Mononuclear cell (primary cell): Measurements from ENCODE around the gene ALG1. TPM values are rescaled to one million over a fixed set of nuclear protein-coding genes. Genes with fewer than 3 reads are reported as not detected.
"Not testable (repeated sequence)": the region's sequence is repeated elsewhere in the genome, so short reads cannot be mapped to it uniquely, and the experiment has no call there.

Experiments
- H3K27me3 ChIP-seq: 2 replicates; pipeline ENCODE4 v1.6.0; 2011; ENCODE audit warnings: low read length, control low read depth; ENCODE audit not compliant: insufficient read depth
- H3K4me1 ChIP-seq: 2 replicates; pipeline ENCODE4 v1.5.1; 2011; ENCODE audit warnings: mild to moderate bottlenecking, low read length, control low read depth; ENCODE audit not compliant: insufficient read depth
- H3K4me3 ChIP-seq: 2 replicates; pipeline ENCODE4 v1.5.1; 2011; ENCODE audit warnings: mild to moderate bottlenecking, low read length, moderate library complexity
- H3K9me3 ChIP-seq: 2 replicates; pipeline ENCODE4 v1.5.1; 2011; ENCODE audit warnings: low read depth, mild to moderate bottlenecking, control low read depth, low read length
- total RNA-seq: library from RNA; depleted of rRNA; stranded (reverse); fragments of >200 nt; gene quantifications from one replicate; pipeline ENCODE4 v1.2.3, GENCODE V29; 2012

The ALG1 gene
- total RNA-seq, 1 donor, result 5.0 TPM

- H3K9me3 ChIP-seq, result no peaks in the 10 kb centered on the region
- H3K4me3 ChIP-seq, result no peak overlapping the region
- no peaks in the 10 kb centered on the region for H3K27me3 ChIP-seq
- no peaks in the 10 kb centered on the region for H3K4me1 ChIP-seq
These were observed 7.0 kb downstream of the ALG1 start for GRCh38 chr16:5078626-5079025.

GRCh38 chr16:5080461-5080860 is 8.8 kb downstream of the ALG1 start:
- not testable (repeated sequence) for H3K4me3 ChIP-seq, H3K9me3 ChIP-seq

GRCh38 chr16:5080996-5081395 is 9.4 kb downstream of the ALG1 start:
- H3K4me3 ChIP-seq, H3K9me3 ChIP-seq, H3K27me3 ChIP-seq, H3K4me1 ChIP-seq: not testable (repeated sequence)

More at GRCh38 chr16:5080461-5080860, 8.8 kb downstream of the ALG1 start:
- not testable (repeated sequence) for H3K27me3 ChIP-seq, H3K4me1 ChIP-seq

GRCh38 chr16:5083646-5084045 is 12.0 kb downstream of the ALG1 start:
- not testable (repeated sequence) for H3K4me3 ChIP-seq, H3K4me1 ChIP-seq, H3K9me3 ChIP-seq, H3K27me3 ChIP-seq

GRCh38 chr16:5084099-5084731 is 12.6 kb downstream of the ALG1 start:
- H3K27me3 ChIP-seq, H3K4me1 ChIP-seq, H3K9me3 ChIP-seq, H3K4me3 ChIP-seq: not testable (repeated sequence)

- H3K4me3 ChIP-seq, H3K4me1 ChIP-seq, H3K9me3 ChIP-seq, H3K27me3 ChIP-seq: not testable (repeated sequence)
These were observed 13.2 kb downstream of the ALG1 start for GRCh38 chr16:5084802-5085201.

GRCh38 chr16:5085716-5086115 is 14.1 kb downstream of the ALG1 start:
- not testable (repeated sequence) for H3K4me3 ChIP-seq, H3K4me1 ChIP-seq, H3K27me3 ChIP-seq, H3K9me3 ChIP-seq

- not testable (repeated sequence) for H3K27me3 ChIP-seq, H3K4me1 ChIP-seq, H3K4me3 ChIP-seq, H3K9me3 ChIP-seq
These were observed 16.6 kb downstream of the ALG1 start for GRCh38 chr16:5088086-5088790.

GRCh38 chr16:5088936-5089335 is 17.3 kb downstream of the ALG1 start:
- not testable (repeated sequence) for H3K4me1 ChIP-seq, H3K27me3 ChIP-seq, H3K4me3 ChIP-seq, H3K9me3 ChIP-seq

- not testable (repeated sequence) for H3K4me3 ChIP-seq
These were observed 18.4 kb downstream of the ALG1 start for GRCh38 chr16:5089911-5090555.

GRCh38 chr16:5090592-5090991 is 18.9 kb downstream of the ALG1 start:
- not testable (repeated sequence) for H3K4me3 ChIP-seq, H3K4me1 ChIP-seq, H3K9me3 ChIP-seq, H3K27me3 ChIP-seq

More at GRCh38 chr16:5089911-5090555, 18.4 kb downstream of the ALG1 start:
- H3K27me3 ChIP-seq, H3K4me1 ChIP-seq, H3K9me3 ChIP-seq: not testable (repeated sequence)

- not testable (repeated sequence) for H3K27me3 ChIP-seq
These were observed 21.4 kb downstream of the ALG1 start for GRCh38 chr16:5093081-5093480.

GRCh38 chr16:5093746-5094145 is 22.1 kb downstream of the ALG1 start:
- not testable (repeated sequence) for H3K27me3 ChIP-seq, H3K9me3 ChIP-seq, H3K4me3 ChIP-seq, H3K4me1 ChIP-seq

More at GRCh38 chr16:5093081-5093480, 21.4 kb downstream of the ALG1 start:
- H3K4me3 ChIP-seq, H3K9me3 ChIP-seq, H3K4me1 ChIP-seq: not testable (repeated sequence)

GRCh38 chr16:5095145-5095830 is 23.6 kb downstream of the ALG1 start:
- not testable (repeated sequence) for H3K4me1 ChIP-seq, H3K27me3 ChIP-seq, H3K9me3 ChIP-seq, H3K4me3 ChIP-seq

- H3K4me3 ChIP-seq, result not testable (repeated sequence)
These were observed 24.9 kb downstream of the ALG1 start for GRCh38 chr16:5096437-5097060.

More at GRCh38 chr16:5096437-5097060, 24.9 kb downstream of the ALG1 start:
- H3K27me3 ChIP-seq, H3K4me1 ChIP-seq, H3K9me3 ChIP-seq: not testable (repeated sequence)
